ENCODE measurements around the gene GFOD2.

Gene GFOD2

DNA sequence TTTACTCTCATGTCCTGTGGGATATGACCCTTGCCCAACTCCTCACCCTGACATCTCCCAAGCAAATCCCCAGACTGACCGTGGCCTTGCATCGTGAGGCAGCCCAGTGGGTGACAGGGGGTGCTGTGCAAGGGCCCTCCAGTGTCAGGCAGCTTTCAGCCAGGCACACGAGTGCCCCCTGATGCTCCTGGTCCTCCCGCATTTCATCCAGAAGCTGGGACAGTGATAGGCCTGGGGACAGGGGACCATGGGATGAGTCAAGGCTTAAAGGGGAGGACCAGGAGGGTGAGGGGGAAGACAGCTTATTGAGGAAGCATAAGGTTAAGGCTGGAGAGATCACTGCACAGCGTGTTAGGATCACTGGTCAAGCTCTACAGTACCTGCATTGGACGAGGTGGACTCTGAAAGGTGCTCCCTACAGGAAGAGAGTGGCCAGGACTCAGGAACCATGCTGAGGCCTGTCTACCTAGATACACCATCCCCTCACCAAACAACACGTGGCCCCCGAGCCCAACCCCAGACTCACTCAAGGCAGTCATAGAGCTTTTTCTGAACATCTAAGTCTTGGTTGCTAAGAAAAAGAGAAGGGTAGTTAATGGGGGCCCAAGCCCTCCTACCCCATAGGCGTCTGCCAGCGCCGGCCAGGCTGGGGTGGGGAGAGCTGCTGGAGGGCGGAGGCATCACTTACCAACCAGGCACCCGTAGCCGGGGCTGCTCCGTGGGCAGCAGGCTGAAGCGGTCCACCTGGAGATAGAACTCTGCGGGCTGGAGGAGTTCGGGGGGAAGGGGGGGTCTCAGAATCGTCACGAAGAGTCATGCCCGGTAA is 60.1 kb downstream of the GFOD2 start:
- no peaks in the 10 kb centered on the region for H3K9me3 ChIP-seq (replicated peaks in 1 of 11)
- H3K27ac ChIP-seq: peak overlapping the region; percentile 44 to 83 (median 77); a peak in 20 of 22 replicates
- H3K4me3 ChIP-seq: peak overlapping the region; percentile 77 to 100 (median 94)
- H3K4me1 ChIP-seq: peaks cover 21 to 36% (median 28%) of the 10 kb centered on the region in 10 experiments
- no peaks in the 10 kb centered on the region for H3K27me3 ChIP-seq
- peak overlapping the region; percentile 82 to 99 (median 98) for H3K4me2 ChIP-seq
- H3K9ac ChIP-seq: peak overlapping the region; percentile 80 to 92 (median 86)
- H3K36me3 ChIP-seq: peaks cover 36 to 70% (median 56%) of the 10 kb centered on the region in 11 experiments; a peak in 21 of 22 replicates
- TF ChIP-seq Cebpa-rat (IDR thresholded peaks at IDR 0.05): no peak
- H4K20me1 ChIP-seq: peaks cover 0 to 73% (median 29%) of the 10 kb centered on the region in 11 experiments; a peak in 17 of 22 replicates

DNA sequence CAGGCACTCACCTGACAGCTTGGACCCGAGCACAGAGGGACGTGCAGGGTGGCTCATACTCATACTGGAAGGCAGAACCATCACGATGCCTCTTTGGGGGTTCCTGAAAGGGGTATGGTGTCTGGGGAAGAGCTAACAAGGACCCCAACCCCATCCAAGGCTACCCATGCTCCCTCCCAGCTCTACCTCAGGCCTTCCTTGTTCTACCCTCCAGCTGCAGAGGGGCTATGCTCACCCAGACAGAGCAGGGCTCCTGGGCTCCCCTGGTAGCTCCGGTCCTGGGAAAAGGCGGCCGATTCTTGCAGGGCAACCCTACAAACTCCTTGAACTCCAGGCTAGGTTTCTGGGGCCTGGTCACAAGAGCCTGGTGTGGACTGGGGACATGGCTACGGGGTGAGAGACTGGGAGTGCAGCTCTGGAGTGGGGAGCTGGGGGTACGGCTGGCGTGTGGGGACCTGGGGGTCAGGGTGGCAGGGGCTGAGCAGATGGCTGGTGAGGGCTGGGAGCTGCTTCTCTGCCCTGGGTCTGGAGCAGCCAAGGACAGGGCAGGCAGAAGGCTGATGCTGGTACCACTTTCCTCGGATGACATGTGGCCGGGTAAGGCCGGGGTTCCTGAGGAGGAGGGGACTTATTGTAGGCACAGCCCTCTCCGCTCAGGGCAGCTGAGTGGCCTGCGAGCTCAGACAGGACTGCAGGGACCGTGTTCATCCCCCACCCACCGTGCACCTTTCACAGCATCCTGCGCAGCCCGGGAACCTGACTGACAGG is 61.2 kb downstream of the GFOD2 start:
- Histone ChIP-seq H4K20me1 (peaks cover 0 to 62% (median 29%) of the 10 kb centered on the region in 11 experiments; a peak in 17 of 22 replicates), H3K4me3 (peak overlapping the region in 2 of 10 experiments; percentile 77 to 89; a peak in 2 of 20 replicates), H3K4me1 (peaks cover 20 to 28% (median 24%) of the 10 kb centered on the region in 10 experiments), H3K4me2 (peak overlapping the region in 9 of 11 experiments; percentile 92 to 99 (median 98); a peak in 9 of 22 replicates), H3K27ac (no peak overlapping the region), H3K36me3 (peaks cover 32 to 62% (median 58%) of the 10 kb centered on the region in 11 experiments; a peak in 21 of 22 replicates), H3K9me3 (replicated peaks in 1 of 11) (no peaks in the 10 kb centered on the region), H3K9ac (peak overlapping the region in 8 of 11 experiments; percentile 2 to 92 (median 84); a peak in 8 of 22 replicates), H3K27me3 (no peaks in the 10 kb centered on the region)
- no peak for TF ChIP-seq Cebpa-rat (IDR thresholded peaks at IDR 0.05)

DNA sequence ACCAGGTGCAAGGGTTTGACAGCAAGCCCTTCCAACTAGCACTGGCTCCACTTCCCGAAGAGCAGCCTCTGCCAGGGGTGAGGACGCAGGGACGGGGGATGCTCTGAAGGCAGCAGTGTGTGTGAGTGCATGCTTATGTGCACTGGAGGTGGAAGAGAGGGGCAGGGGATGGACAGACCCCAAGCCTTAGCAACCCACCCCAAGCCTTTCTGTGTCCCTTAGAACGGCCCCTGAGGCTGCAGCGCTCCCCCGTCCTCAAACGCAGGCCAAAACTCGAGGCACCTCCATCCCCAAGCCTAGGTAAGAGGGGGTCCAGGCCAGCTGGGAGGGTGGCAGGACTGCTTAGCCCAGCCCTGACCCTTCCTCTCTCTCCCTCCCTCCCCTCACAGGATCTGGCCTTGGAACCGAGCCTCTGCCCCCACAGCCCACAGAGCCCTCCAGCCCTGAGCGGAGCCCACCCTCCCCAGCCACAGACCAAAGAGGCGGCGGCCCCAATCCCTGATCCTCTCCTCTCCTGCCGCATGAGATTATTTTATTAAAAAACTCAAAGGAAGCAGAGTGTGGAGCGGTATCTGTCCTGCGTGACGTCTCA is 62.0 kb downstream of the GFOD2 start:
- Histone ChIP-seq H3K27me3 (no peaks in the 10 kb centered on the region), H3K9ac (0 out of 22 replicates have a peak overlapping the region, but pooled peaks of 1 of the 11 experiments have one; percentile 13), H3K4me2 (no peak overlapping the region), H3K4me1 (peaks cover 20 to 28% (median 24%) of the 10 kb centered on the region in 10 experiments), H3K27ac (no peak overlapping the region), H3K4me3 (no peak overlapping the region), H3K36me3 (peaks cover 24 to 60% (median 54%) of the 10 kb centered on the region in 11 experiments; a peak in 21 of 22 replicates), H3K9me3 (replicated peaks in 1 of 11) (no peaks in the 10 kb centered on the region), H4K20me1 (peaks cover 0 to 58% (median 29%) of the 10 kb centered on the region in 11 experiments; a peak in 17 of 22 replicates)
- no peak for TF ChIP-seq Cebpa-rat (IDR thresholded peaks at IDR 0.05)

DNA sequence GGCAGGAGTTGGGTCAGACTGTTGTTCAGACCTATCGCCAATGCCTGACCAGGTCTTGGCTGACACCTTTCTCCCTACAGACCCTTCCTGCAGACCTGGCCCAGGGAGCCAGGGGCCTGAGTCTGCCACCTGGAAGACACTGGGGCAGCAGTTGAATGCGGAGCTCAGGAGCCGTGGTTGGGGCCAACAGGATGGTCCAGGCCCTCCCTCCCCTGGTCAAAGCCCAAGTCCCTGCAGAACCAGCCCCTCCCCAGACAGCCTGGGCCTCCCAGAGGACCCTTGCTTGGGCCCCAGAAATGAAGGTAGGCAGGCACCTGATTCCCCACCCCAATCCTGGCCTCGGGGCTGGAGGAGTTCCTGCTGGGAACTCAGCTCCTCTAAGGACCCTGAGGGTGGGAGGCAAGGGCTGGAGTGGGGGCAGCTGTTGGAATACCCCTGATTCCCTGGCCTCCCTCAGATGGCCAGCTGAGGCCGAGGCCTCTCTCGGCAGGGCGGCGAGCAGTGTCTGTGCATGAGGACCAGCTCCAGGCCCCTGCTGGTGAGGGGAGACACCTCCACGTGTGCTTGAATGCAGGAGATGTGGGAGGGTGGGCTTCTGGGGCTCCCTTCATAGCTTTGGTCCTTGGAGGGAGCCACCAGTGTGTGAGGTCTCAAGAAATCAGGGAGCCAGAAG is 62.6 kb downstream of the GFOD2 start:
- TF ChIP-seq Cebpa-rat (IDR thresholded peaks at IDR 0.05): no peak
- 0 out of 22 replicates have a peak overlapping the region, but pooled peaks of 1 of the 11 experiments have one; percentile 13 for H3K9ac ChIP-seq
- H3K4me2 ChIP-seq: no peak overlapping the region
- H3K4me3 ChIP-seq: no peak overlapping the region
- peaks cover 0 to 58% (median 28%) of the 10 kb centered on the region in 11 experiments; a peak in 17 of 22 replicates for H4K20me1 ChIP-seq
- H3K4me1 ChIP-seq: peaks cover 16 to 22% (median 19%) of the 10 kb centered on the region in 10 experiments
- no peaks in the 10 kb centered on the region for H3K27me3 ChIP-seq
- H3K36me3 ChIP-seq: peaks cover 23 to 66% (median 57%) of the 10 kb centered on the region in 11 experiments; a peak in 21 of 22 replicates
- H3K27ac ChIP-seq: no peak overlapping the region
- no peaks in the 10 kb centered on the region for H3K9me3 ChIP-seq (replicated peaks in 1 of 11)

DNA sequence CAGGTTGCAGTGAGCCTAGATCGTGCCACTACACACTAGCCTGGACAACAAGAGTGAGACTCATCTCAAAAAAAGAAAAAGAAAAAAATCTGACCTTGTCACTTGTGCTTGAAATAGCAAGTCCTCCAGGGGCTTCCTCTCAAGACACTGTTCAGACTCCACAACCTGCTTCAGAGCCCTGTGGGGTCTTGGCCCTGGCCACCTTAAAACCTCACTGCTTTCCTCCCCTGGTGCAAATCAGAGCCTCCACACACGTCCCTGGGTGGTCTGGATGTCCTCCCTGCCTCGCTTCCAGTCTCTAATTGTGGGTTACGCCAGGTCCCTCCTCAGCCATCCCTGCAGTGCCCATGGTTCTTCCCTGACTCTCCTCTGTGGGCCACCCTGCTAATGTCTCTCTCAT is 63.8 kb downstream of the GFOD2 start:
- Histone ChIP-seq H3K4me3 (no peak overlapping the region), H3K27ac (no peak overlapping the region; a peak in 1 of 22 replicates), H3K4me1 (peaks cover 11 to 15% (median 12%) of the 10 kb centered on the region in 10 experiments), H3K4me2 (no peak overlapping the region), H4K20me1 (peaks cover 0 to 56% (median 25%) of the 10 kb centered on the region in 11 experiments; a peak in 17 of 22 replicates), H3K27me3 (no peaks in the 10 kb centered on the region), H3K36me3 (peaks cover 23 to 77% (median 66%) of the 10 kb centered on the region in 11 experiments; a peak in 21 of 22 replicates), H3K9me3 (replicated peaks in 1 of 11) (no peaks in the 10 kb centered on the region), H3K9ac (0 out of 22 replicates have a peak overlapping the region, but pooled peaks of 1 of the 11 experiments have one; percentile 5)
- TF ChIP-seq Cebpa-rat (IDR thresholded peaks at IDR 0.05): no peak

DNA sequence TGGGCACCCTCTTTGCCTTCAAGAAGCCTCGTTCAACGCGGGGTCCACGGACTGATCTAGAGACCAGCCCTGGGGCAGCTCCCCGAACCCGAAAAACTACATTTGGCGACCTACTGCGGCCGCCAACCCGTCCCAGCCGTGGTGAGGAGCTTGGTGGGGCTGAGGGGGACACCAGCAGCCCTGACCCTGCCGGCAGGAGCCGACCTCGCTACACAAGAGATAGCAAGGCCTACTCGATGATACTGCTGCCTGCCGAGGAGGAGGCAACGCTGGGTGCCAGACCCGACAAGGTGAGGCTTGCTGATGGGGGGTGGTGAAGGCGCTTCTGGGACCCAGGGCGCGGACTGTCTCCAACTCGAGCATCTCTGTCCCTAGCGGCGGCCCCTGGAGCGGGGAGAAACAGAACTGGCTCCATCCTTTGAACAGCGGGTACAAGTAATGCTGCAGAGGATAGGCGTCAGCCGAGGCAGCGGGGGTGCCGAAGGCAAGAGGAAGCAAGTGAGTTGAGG is 64.7 kb downstream of the GFOD2 start:
- Histone ChIP-seq H3K9me3 (replicated peaks in 1 of 11) (no peaks in the 10 kb centered on the region), H3K4me1 (peaks cover 10 to 14% (median 12%) of the 10 kb centered on the region in 10 experiments), H3K4me2 (no peak overlapping the region), H3K27ac (no peak overlapping the region), H3K27me3 (no peaks in the 10 kb centered on the region), H3K36me3 (peaks cover 23 to 86% (median 75%) of the 10 kb centered on the region in 11 experiments; a peak in 21 of 22 replicates), H4K20me1 (peaks cover 0 to 56% (median 20%) of the 10 kb centered on the region in 11 experiments; a peak in 17 of 22 replicates), H3K4me3 (no peak overlapping the region), H3K9ac (peak overlapping the region in 1 of 11 experiments; percentile 11; a peak in 1 of 22 replicates)
- no peak for TF ChIP-seq Cebpa-rat (IDR thresholded peaks at IDR 0.05)

DNA sequence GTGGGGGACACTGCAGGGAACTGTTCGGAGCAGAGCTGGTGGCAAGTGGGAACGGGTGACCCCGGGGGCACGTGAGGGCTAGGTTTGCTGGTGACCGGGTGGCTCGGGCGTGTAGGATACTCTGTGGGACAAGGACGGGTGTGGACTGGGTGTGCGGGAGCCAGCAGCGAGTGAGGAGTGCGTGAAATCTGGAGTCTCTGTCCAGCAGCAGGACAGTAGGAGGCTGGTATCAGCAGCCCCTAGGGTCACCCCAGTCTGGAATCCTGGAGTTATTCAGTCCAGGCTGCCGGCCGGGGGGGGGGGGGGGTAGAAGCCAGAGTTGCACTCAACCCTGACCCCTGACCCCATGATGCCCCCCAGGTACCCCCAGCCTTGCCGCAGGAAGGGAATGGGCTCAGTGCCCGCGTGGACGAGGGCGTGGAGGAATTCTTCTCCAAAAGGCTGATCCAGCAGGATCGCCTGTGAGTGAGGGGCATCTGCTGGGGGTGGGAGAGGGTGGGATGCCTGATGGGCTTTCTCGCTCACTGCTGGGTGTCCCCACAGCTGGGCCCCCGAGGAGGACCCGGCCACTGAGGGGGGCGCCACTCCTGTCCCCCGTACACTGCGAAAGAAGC is 65.2 kb downstream of the GFOD2 start:
- no peak for TF ChIP-seq Cebpa-rat (IDR thresholded peaks at IDR 0.05)
- Histone ChIP-seq H3K27me3 (no peaks in the 10 kb centered on the region), H3K27ac (no peak overlapping the region), H4K20me1 (peaks cover 0 to 51% (median 15%) of the 10 kb centered on the region in 11 experiments; a peak in 17 of 22 replicates), H3K4me1 (peaks cover 5 to 9% (median 7%) of the 10 kb centered on the region in 10 experiments), H3K4me2 (no peak overlapping the region), H3K4me3 (no peak overlapping the region), H3K9ac (no peak overlapping the region), H3K36me3 (peaks cover 23 to 90% (median 78%) of the 10 kb centered on the region in 11 experiments; a peak in 21 of 22 replicates), H3K9me3 (replicated peaks in 1 of 11) (no peaks in the 10 kb centered on the region)
